Measurements from ENCODE around the gene PHF14. TPM values are rescaled to one million over a fixed set of nuclear protein-coding genes. Genes with fewer than 3 reads are reported as not detected.

PHF14 gene
- polyA plus RNA-seq, 3 donors: 4.8 to 7.4 (median 5.4) TPM

DNA sequence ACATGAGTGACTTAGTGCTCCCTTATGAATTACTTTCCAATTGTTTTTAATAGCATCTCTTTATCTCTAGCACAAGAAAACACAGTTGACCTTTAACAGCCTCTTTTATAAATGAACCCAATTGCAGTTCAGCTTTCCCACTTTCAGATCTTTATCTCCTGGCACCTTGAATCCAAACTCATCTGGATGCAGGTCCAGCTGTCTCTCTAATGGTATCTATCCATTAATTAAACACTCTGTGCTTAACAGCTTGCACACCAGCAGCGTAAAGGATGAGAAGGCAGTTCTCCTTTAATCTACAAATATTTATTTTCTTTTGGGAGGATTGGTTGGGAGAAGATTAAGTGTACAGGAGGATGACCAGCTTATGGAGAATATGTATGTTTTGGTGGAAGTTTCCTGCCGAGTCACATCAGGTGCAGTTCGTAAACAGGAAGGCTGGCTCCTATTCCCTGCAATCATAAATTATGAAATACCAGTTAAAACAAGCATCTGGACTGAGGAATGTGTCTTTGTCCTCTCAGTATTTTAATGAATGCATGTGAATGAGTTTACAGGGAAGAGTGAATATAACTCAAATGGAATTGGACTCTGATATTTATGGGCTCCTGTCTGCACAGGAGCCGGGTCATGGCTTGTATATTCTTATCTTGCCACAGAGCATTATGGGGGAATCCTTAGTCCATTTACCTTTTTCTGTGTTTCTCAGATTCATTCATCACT is 232.7 kb downstream of the PHF14 start:
- Mint-ChIP-seq H3K36me3 (no peaks in the 10 kb centered on the region), H3K4me3 (no peak overlapping the region), H3K4me1 (peaks cover 6% of the 10 kb centered on the region), H3K27ac (no peak overlapping the region), H3K27me3 (ENCODE audit: low read depth in 3 of 3) (no peaks in the 10 kb centered on the region), H3K9me3 (peaks cover 0 to 1% (median 0%) of the 10 kb centered on the region in 7 donors)
- H3K27me3 ChIP-seq (ENCODE audit: control insufficient read depth in 2 of 2, insufficient read depth in 2 of 2, low read length in 2 of 2): no peaks in the 10 kb centered on the region
- DNase-seq: no peak
- H3K27ac ChIP-seq (ENCODE audit: low read depth in 1 of 2, low read length in 2 of 2): no peak overlapping the region
- no peak overlapping the region for H2AFZ ChIP-seq (ENCODE audit: insufficient read depth, low read depth, low read length, poor library complexity, severe bottlenecking)
- intact Hi-C loops (cut with micrococcal nuclease): no loop called here
- TF ChIP-seq CTCF (IDR thresholded peaks at IDR 0.05): no peak
- no peak overlapping the region for H3K9ac ChIP-seq (ENCODE audit: insufficient read depth, low read length, poor library complexity, severe bottlenecking)
- no peaks in the 10 kb centered on the region for H4K20me1 ChIP-seq (ENCODE audit: insufficient read depth, low read length)
- WGBS (ENCODE audit: insufficient coverage): no CpG with 5 or more reads among the region's 4 CpGs
- H3K9me3 ChIP-seq (replicated peaks in 1 of 2; ENCODE audit: control insufficient read depth in 1 of 2, insufficient read depth in 1 of 2, low read length in 2 of 2): no peaks in the 10 kb centered on the region
- H3K4me1 ChIP-seq (ENCODE audit: control insufficient read depth in 1 of 2, insufficient read depth in 2 of 2, low read length in 2 of 2): peaks cover 2 to 4% of the 10 kb centered on the region in 2 donors
- no peak overlapping the region for H3K4me3 ChIP-seq (replicated peaks in 1 of 3; ENCODE audit: low read depth in 2 of 3, low read length in 3 of 3)
- no peak overlapping the region for H3K4me2 ChIP-seq (replicated peaks; ENCODE audit: extremely low read depth, low read length, poor library complexity, severe bottlenecking)
- no peaks in the 10 kb centered on the region for H3K36me3 ChIP-seq (replicated peaks in 1 of 2; ENCODE audit: control insufficient read depth in 1 of 2, insufficient read depth in 2 of 2, low read length in 2 of 2)
- no peaks in the 10 kb centered on the region for H3K79me2 ChIP-seq (ENCODE audit: insufficient read depth, low read length)

DNA sequence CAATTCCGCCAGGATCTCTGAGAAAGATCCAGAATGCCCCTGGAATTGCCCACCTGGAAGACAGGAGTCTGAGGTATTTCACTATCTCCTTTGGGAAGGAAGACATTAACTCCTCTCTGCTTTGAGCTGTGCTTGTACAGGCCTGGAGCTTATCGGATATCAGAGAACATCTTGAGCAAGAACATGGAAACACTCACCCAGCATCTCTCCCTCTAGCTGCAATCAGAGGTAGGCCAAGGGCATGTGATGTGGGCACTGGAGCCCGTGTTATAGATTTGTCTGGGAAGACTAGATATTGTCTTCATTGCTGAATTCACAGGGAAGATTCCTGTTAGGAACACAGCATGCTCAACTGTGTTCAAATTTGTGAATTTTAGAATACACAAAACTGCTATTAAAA is 233.9 kb downstream of the PHF14 start:
- 100% methylated on average over 1 of the region's 3 CpGs for WGBS (ENCODE audit: insufficient coverage)
- H3K27me3 Mint-ChIP-seq (ENCODE audit: low read depth in 3 of 3): no peaks in the 10 kb centered on the region
- H3K9ac ChIP-seq (ENCODE audit: insufficient read depth, low read length, poor library complexity, severe bottlenecking): no peak overlapping the region
- no peaks in the 10 kb centered on the region for H3K27me3 ChIP-seq (ENCODE audit: control insufficient read depth in 2 of 2, insufficient read depth in 2 of 2, low read length in 2 of 2)
- H3K36me3 ChIP-seq (replicated peaks in 1 of 2; ENCODE audit: control insufficient read depth in 1 of 2, insufficient read depth in 2 of 2, low read length in 2 of 2): no peaks in the 10 kb centered on the region
- no peak overlapping the region for H3K27ac ChIP-seq (ENCODE audit: low read depth in 1 of 2, low read length in 2 of 2)
- no peaks in the 10 kb centered on the region for H4K20me1 ChIP-seq (ENCODE audit: insufficient read depth, low read length)
- H2AFZ ChIP-seq (ENCODE audit: insufficient read depth, low read depth, low read length, poor library complexity, severe bottlenecking): no peak overlapping the region
- no peaks in the 10 kb centered on the region for H3K36me3 Mint-ChIP-seq
- intact Hi-C loops (cut with micrococcal nuclease): no loop called here
- H3K4me2 ChIP-seq (replicated peaks; ENCODE audit: extremely low read depth, low read length, poor library complexity, severe bottlenecking): no peak overlapping the region
- no peak for TF ChIP-seq CTCF (IDR thresholded peaks at IDR 0.05)
- no peak overlapping the region for H3K4me3 ChIP-seq (replicated peaks in 1 of 3; ENCODE audit: low read depth in 2 of 3, low read length in 3 of 3)
- H3K9me3 Mint-ChIP-seq: peaks cover 0 to 1% (median 0%) of the 10 kb centered on the region in 7 donors
- peaks cover 7 to 12% of the 10 kb centered on the region in 2 donors for H3K4me1 ChIP-seq (ENCODE audit: control insufficient read depth in 1 of 2, insufficient read depth in 2 of 2, low read length in 2 of 2)
- peaks cover 14% of the 10 kb centered on the region for H3K4me1 Mint-ChIP-seq
- H3K79me2 ChIP-seq (ENCODE audit: insufficient read depth, low read length): no peaks in the 10 kb centered on the region
- no peak overlapping the region for H3K4me3 Mint-ChIP-seq
- no peaks in the 10 kb centered on the region for H3K9me3 ChIP-seq (replicated peaks in 1 of 2; ENCODE audit: control insufficient read depth in 1 of 2, insufficient read depth in 1 of 2, low read length in 2 of 2)
- peak overlapping the region in 1 of 7 donors; percentile 54 for H3K27ac Mint-ChIP-seq
- no peak for DNase-seq

All from CD14-positive monocyte (primary cell).